ENCODE data around the gene INPP5F. TPM values are rescaled to one million over a fixed set of nuclear protein-coding genes. Genes with fewer than 3 reads are reported as not detected.

The INPP5F gene
- total RNA-seq, 1 donor from 2014 or later, result 16.0 TPM

GRCh38 chr10:119801176-119801575, 75.3 kb downstream of the INPP5F start:
- H3K4me1 ChIP-seq, result no peaks in the 10 kb centered on the region
- no peaks in the 10 kb centered on the region for H3K9me3 ChIP-seq
- no peaks in the 10 kb centered on the region for H3K27me3 ChIP-seq (ENCODE audit: low read depth)
- intact Hi-C loops (cut with DNase I), result no loop called here
- ATAC-seq, result no peak
- H3K27ac ChIP-seq, result no peak overlapping the region
- H3K4me3 ChIP-seq, result no peak overlapping the region
- no peak for DNase-seq
- peaks cover 33% of the 10 kb centered on the region for H3K36me3 ChIP-seq
- no peak for TF ChIP-seq CTCF (IDR thresholded peaks at IDR 0.05)

GRCh38 chr10:119801998-119802538, 76.2 kb downstream of the INPP5F start:
- Histone ChIP-seq H3K9me3 (no peaks in the 10 kb centered on the region), H3K27ac (no peak overlapping the region), H3K27me3 (ENCODE audit: low read depth) (no peaks in the 10 kb centered on the region), H3K36me3 (peaks cover 28% of the 10 kb centered on the region), H3K4me3 (no peak overlapping the region), H3K4me1 (no peaks in the 10 kb centered on the region)
- intact Hi-C loops (cut with DNase I), result no loop called here
- DNase-seq (no peak), ATAC-seq (no peak)
- no peak for TF ChIP-seq CTCF (IDR thresholded peaks at IDR 0.05)

- Histone ChIP-seq H3K36me3 (peaks cover 23% of the 10 kb centered on the region), H3K27ac (no peak overlapping the region), H3K4me1 (no peaks in the 10 kb centered on the region), H3K9me3 (no peaks in the 10 kb centered on the region), H3K4me3 (no peak overlapping the region), H3K27me3 (ENCODE audit: low read depth) (no peaks in the 10 kb centered on the region)
- intact Hi-C loops (cut with DNase I), result no loop called here
- no peak for TF ChIP-seq CTCF (IDR thresholded peaks at IDR 0.05)
- DNase-seq (no peak), ATAC-seq (no peak)
Measured at GRCh38 chr10:119803264-119803663, 77.4 kb downstream of the INPP5F start.

- ATAC-seq (no peak), DNase-seq (no peak)
- Histone ChIP-seq H3K36me3 (peaks cover 23% of the 10 kb centered on the region), H3K4me1 (no peaks in the 10 kb centered on the region), H3K27ac (no peak overlapping the region), H3K27me3 (ENCODE audit: low read depth) (no peaks in the 10 kb centered on the region), H3K9me3 (no peaks in the 10 kb centered on the region), H3K4me3 (no peak overlapping the region)
- TF ChIP-seq CTCF (IDR thresholded peaks at IDR 0.05), result no peak
- intact Hi-C loops (cut with DNase I), result no loop called here
Measured at GRCh38 chr10:119805702-119806230, 79.9 kb downstream of the INPP5F start.

GRCh38 chr10:119806334-119807130, 80.7 kb downstream of the INPP5F start:
- Histone ChIP-seq H3K36me3 (peaks cover 23% of the 10 kb centered on the region), H3K4me3 (no peak overlapping the region), H3K27me3 (ENCODE audit: low read depth) (no peaks in the 10 kb centered on the region), H3K4me1 (no peaks in the 10 kb centered on the region), H3K27ac (no peak overlapping the region), H3K9me3 (no peaks in the 10 kb centered on the region)
- no peak for DNase-seq
- intact Hi-C loops (cut with DNase I), result no loop called here
- ATAC-seq, result no peak
- TF ChIP-seq CTCF (IDR thresholded peaks at IDR 0.05), result no peak
